Cardiac fibroblast (primary cell): ENCODE measurements around the gene SERPINA4.

Experiments
- DNase-seq, 2 donors: peaks; one replicate each; pipeline versions ENCODE4 v3.0.0 to v3.0.0-alpha.2; 2010; ENCODE audit warnings: low read depth in 2 of 2
- H3K4me3 ChIP-seq, 2 donors: replicated peaks in 1 of 2; 1 replicate in 1 of 2; 2 replicates in 1 of 2; pipeline ENCODE4 v1.5.1; 2011; ENCODE audit warnings: low read depth in 2 of 2, low read length in 2 of 2, mild to moderate bottlenecking in 2 of 2, moderate library complexity in 1 of 2
- TF ChIP-seq, protein P1 (sequence below): IDR thresholded peaks from one replicate; pipeline ENCODE4 v1.5.1; 2011; ENCODE audit warnings: low read depth, mild to moderate bottlenecking, low read length, inconsistent platforms

Gene SERPINA4

DNA sequence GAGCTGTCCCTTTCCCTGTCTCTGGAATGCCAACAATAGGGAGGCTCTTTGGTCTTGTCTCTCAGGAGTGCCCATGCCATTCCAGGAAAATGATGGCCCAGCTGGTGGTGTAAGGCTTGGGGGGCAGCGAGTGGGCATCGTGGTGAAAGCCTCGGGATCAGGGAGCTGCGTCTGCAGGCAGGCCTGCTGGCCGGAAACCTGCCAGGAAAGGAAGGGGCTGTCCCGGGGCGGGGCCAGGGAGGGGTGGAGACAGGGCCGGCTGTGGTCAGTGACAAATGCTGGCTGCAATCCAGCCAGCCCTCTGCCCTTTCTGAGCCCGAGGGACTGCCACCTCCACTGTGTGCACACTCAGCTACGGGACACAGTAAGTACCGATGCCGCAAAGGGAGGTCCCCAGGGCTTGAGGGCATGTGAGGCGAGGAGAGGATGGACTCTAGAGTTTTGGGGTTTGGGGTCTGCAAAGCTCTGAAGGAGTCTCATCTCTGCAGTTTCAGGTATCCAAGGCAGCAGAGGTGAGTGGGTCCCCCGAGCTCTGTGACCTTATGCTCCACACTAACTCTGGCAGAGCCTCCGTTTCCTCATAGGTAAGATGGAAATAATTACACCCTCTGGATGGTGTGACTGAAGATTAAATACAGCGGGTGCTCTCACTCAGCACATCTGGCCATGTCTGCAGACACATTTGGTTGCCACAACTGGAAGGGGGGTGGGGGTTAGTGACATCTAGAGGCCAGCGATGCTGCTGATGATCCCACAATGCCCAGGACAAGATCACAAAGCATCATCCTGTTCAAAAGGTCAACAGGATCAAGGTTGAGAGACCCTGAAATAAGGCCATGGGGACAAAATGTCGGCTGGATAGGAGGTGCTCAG is 20.1 kb downstream of the SERPINA4 start, which contains the start of gene SERPINA5:
TSS of gene SERPINA5 (plus strand) at position 300 of the 873 bp plus-strand sequence. CDS start 5,937 bp downstream, outside the sequence.
- TF ChIP-seq, protein P1, sequence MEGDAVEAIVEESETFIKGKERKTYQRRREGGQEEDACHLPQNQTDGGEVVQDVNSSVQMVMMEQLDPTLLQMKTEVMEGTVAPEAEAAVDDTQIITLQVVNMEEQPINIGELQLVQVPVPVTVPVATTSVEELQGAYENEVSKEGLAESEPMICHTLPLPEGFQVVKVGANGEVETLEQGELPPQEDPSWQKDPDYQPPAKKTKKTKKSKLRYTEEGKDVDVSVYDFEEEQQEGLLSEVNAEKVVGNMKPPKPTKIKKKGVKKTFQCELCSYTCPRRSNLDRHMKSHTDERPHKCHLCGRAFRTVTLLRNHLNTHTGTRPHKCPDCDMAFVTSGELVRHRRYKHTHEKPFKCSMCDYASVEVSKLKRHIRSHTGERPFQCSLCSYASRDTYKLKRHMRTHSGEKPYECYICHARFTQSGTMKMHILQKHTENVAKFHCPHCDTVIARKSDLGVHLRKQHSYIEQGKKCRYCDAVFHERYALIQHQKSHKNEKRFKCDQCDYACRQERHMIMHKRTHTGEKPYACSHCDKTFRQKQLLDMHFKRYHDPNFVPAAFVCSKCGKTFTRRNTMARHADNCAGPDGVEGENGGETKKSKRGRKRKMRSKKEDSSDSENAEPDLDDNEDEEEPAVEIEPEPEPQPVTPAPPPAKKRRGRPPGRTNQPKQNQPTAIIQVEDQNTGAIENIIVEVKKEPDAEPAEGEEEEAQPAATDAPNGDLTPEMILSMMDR: no peak
- peak; percentile 59 to 73 for DNase-seq

DNA sequence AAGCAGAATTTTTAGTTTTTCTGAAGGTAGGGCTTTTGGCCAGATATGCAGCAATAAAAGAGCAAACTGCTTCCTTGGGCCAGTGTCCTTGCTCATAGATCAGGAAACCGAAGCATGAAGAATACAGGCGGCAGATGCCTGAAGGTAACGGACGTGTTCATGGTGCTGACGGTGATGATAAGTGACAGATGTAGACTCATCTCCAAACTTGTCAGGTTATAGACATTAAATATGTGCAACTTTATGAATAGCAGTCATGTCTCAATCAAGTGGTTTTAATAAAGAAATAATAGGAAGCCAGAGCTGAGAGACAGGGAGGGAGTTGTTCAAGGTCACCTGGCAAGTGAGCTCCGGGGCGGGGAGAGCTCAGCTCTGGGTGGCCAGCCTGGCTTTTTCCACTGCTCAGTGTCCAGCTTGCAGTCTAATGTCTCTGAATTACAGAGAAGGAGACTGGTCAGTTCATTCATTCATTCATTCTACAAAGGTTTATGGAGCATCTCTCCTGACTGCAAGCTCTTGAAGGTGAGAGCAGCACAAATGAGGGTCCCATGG is 21.0 kb downstream of the SERPINA4 start:
- DNase-seq: no peak
- TF ChIP-seq, protein P1: no peak
- H3K4me3 ChIP-seq: no peak overlapping the region

More for the DNA sequence above, 20.1 kb downstream of the SERPINA4 start, which contains the start of gene SERPINA5:
- no peak within 1 kb of the TSS for H3K4me3 ChIP-seq

DNA sequence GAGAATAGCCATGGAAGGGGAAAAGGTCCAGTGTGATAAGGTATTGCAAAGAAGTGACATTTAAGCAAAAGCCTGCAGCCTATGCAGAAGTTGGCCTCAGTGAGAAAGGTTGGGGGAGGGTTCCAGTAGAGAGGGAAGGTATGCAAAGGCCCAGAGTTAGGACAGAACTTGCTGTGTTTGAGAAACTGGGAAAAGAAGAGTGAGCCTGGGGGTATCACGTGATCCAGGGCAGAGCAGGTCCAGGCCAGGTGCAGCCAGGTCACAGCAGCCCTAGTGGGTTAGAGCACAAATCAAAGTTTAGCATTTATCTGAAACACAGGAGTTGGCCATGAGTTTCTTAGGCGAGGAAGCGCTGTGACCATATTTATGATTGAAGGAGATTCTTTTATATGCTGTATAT is 21.6 kb downstream of the SERPINA4 start:
- no peak for DNase-seq
- H3K4me3 ChIP-seq: no peak overlapping the region
- TF ChIP-seq, protein P1: no peak

GRCh38 chr14:94583557-94583956 is 22.3 kb downstream of the SERPINA4 start:
- TF ChIP-seq, protein P1: no peak
- no peak overlapping the region for H3K4me3 ChIP-seq
- no peak for DNase-seq

DNA sequence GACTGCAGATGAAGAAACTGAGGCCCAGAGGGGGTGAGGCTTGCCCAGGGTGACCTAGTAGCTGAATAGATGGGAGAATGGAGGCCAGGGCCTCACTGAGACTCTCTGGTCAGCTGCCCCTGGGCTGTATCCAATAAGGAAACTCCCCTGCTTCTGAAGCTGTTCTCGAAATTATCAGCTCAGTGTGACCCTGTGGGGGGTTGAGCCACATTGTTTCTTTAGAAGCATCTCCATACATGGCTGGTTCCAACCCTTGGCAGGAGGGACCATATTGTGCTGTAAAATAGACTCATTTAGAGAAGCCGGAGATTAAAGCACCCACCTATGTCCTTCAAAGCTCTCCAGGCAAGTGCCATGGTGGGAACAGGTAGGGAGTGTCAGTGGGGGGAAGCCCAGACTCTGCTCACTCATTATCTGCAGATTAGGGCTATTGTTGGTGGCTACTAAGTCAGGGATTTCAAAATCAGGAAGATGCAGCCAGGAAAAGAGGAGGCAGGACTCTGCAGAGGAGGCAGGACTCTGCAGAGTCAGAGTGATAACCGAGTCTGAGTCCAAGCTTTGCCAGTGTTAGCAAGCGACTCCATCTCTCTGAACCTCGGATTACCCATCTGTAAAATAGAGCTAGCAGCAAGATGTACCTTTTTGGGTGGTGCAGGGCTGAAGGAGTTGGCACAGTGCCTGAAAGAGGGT is 23.5 kb downstream of the SERPINA4 start:
- H3K4me3 ChIP-seq: no peak overlapping the region
- peak in 1 of 2 donors; percentile 48 for DNase-seq
- TF ChIP-seq, protein P1: no peak

GRCh38 chr14:94586635-94587034 is 25.4 kb downstream of the SERPINA4 start:
- DNase-seq: no peak
- H3K4me3 ChIP-seq: no peak overlapping the region
- TF ChIP-seq, protein P1: no peak
